Psoas muscle (tissue), 8 donors: ENCODE results near the gene INSYN1. TPM values are rescaled to one million over a fixed set of nuclear protein-coding genes. Genes with fewer than 3 reads are reported as not detected.
"Not testable (repeated sequence)": the region's sequence is repeated elsewhere in the genome, so short reads cannot be mapped to it uniquely, and the experiment has no call there.

Source experiments
- ATAC-seq, 4 donors: fragments of 200-7000 bp; cut with Tn5 transposase; one replicate each; pipeline ENCODE4 v1.9.1; 2020; ENCODE audit warnings: moderate library complexity in 3 of 4, mild to moderate bottlenecking in 2 of 4
- DNase-seq, 2 donors: peaks; one replicate each; pipeline ENCODE4 v3.0.0-alpha.2; 2020
- H3K27ac ChIP-seq: fragments of 200-600 bp; one replicate; pipeline ENCODE4 v1.8.0; 2022
- H3K27me3 ChIP-seq, 3 donors: fragments of 200-600 bp in 1 of 3; one replicate each; pipeline versions ENCODE4 v1.6.1 to v1.8.0; 2013 to 2022; ENCODE audit warnings: low read length in 2 of 3, mild to moderate bottlenecking in 2 of 3, moderate library complexity in 1 of 3; ENCODE audit not compliant: insufficient read depth in 3 of 3
- H3K36me3 ChIP-seq, 2 donors: fragments of 200-600 bp in 1 of 2; one replicate each; pipeline versions ENCODE4 v1.6.1 to v1.8.0; 2013 to 2022; ENCODE audit warnings: low read depth in 1 of 2, mild to moderate bottlenecking in 1 of 2, moderate library complexity in 1 of 2; ENCODE audit not compliant: insufficient read depth in 1 of 2
- H3K4me1 ChIP-seq: fragments of 200-600 bp; one replicate; pipeline ENCODE4 v1.8.0; 2022
- H3K4me3 ChIP-seq: fragments of 200-600 bp; one replicate; pipeline ENCODE4 v1.8.0; 2022; ENCODE audit warnings: mild to moderate bottlenecking
- H3K9me3 ChIP-seq: fragments of 200-600 bp; one replicate; pipeline ENCODE4 v1.8.0; 2022
- CTCF ChIP-seq: fragments of 200-600 bp; IDR thresholded peaks from one replicate; pipeline ENCODE4 v1.8.0; 2022; ENCODE audit warnings: antibody characterized with exemption
- WGBS, 3 donors: extraction: QIAGEN DNeasy Blood & Tissue Kit; methylation state at CpG; one replicate each; pipeline versions ENCODE4 v1.1.6 to v1.1.7; 2013; 5-methylcytosine and 5-hydroxymethylcytosine counted together
- intact Hi-C, 2 donors: fragments of 100-400 bp; cut with DNase I; formaldehyde crosslinking; loops; one replicate each; pipeline versions ENCODE4 v1.11.0 to v1.14.2; 2022
- polyA plus RNA-seq, 3 donors: library from polyadenylated mRNA; stranded (reverse); fragments of 200-250 nt; gene quantifications; one replicate each; pipeline ENCODE4 v1.2.3, GENCODE V29; 2013
- total RNA-seq, 4 donors: library from RNA; stranded (reverse); fragmentation: NEBNext Ultra II Directional in 2 of 4; extraction: Animal tissue kit (Norgen Biotek cat#: 25700) in 2 of 4; gene quantifications; one replicate each; pipeline versions ENCODE4 v1.2.1 to v1.2.4, GENCODE V29; 2021 to 2023
- donor health status: healthy with polysubstance abuse.
- donor health status: DM: no; HTN: no; CAD: no; lungs with moderate emphysema.
- donor health status: Bipolar disorder and iron deficiency.
- donor health status: healthy.
- donor health status: DM: yes; HTN: yes; CAD: no.
- donor health status: DM: no; HTN: no; CAD: no.
- donor health status: DM: no; HTN: no; CAD: no.
- donor health status: DM: yes; HTN: yes; CAD: no.

Gene INSYN1
- total and polyA plus RNA-seq, 7 donors: 0.42 to 10.8 (median 3.8) TPM

GRCh38 chr15:73797366-73798158 is 44.4 kb upstream of the INSYN1 start:
- WGBS, 3 donors: 58 to 66% (median 64%) methylated on average over 14 of the region's 14 CpGs
- TF ChIP-seq CTCF: no peak
- H3K4me1 ChIP-seq: peaks cover 39% of the 10 kb centered on the region

GRCh38 chr15:73796331-73796831 is 43.2 kb upstream of the INSYN1 start:
- ATAC-seq: no peak
- DNase-seq: no peak
- Histone ChIP-seq H3K4me3 (no peak overlapping the region), H3K4me1 (peaks cover 27% of the 10 kb centered on the region), H3K27me3 (no peaks in the 10 kb centered on the region), H3K27ac (no peak overlapping the region), H3K9me3 (no peaks in the 10 kb centered on the region), H3K36me3 (no peaks in the 10 kb centered on the region)
- TF ChIP-seq CTCF: no peak
- 61 to 69% (median 66%) methylated on average over 11 of the region's 11 CpGs for WGBS, 3 donors
- intact Hi-C loops: loop anchor here in 1 of 2 donors (5.0 kb wide), 1 partner anchor 111 kb away; no protein-coding TSS in a partner anchor

More at GRCh38 chr15:73797366-73798158, 44.4 kb upstream of the INSYN1 start:
- ATAC-seq (no peak), DNase-seq (no peak)
- H3K27ac ChIP-seq: no peak overlapping the region
- intact Hi-C loops: loop anchor here in 1 of 2 donors (5.0 kb wide), 1 partner anchor 110 kb away; no protein-coding TSS in a partner anchor
- no peaks in the 10 kb centered on the region for H3K9me3 ChIP-seq
- H3K27me3 ChIP-seq: no peaks in the 10 kb centered on the region
- H3K4me3 ChIP-seq: no peak overlapping the region
- H3K36me3 ChIP-seq: no peaks in the 10 kb centered on the region

- H3K9me3 ChIP-seq: no peaks in the 10 kb centered on the region
- no peak for DNase-seq
- H3K4me3 ChIP-seq: no peak overlapping the region
- peaks cover 9% of the 10 kb centered on the region for H3K4me1 ChIP-seq
- H3K27me3 ChIP-seq: no peaks in the 10 kb centered on the region
- WGBS, 3 donors: 78 to 80% (median 78%) methylated on average over 6 of the region's 6 CpGs
- intact Hi-C loops: loop anchor here in 1 of 2 donors (5.0 kb wide), 1 partner anchor 113 kb away; no protein-coding TSS in a partner anchor
- H3K36me3 ChIP-seq: no peaks in the 10 kb centered on the region
- no peak for ATAC-seq
- no peak for TF ChIP-seq CTCF
- H3K27ac ChIP-seq: no peak overlapping the region
Measured at GRCh38 chr15:73794443-73795133, 41.4 kb upstream of the INSYN1 start.

GRCh38 chr15:73792899-73793541 is 39.9 kb upstream of the INSYN1 start:
- 84 to 90% (median 84%) methylated on average over 8 of the region's 8 CpGs for WGBS, 3 donors

More at GRCh38 chr15:73792899-73793541, 39.9 kb upstream of the INSYN1 start:
- H3K27me3 ChIP-seq, H3K4me3 ChIP-seq, H3K4me1 ChIP-seq, H3K27ac ChIP-seq, H3K9me3 ChIP-seq, intact Hi-C loops, ATAC-seq, H3K36me3 ChIP-seq, DNase-seq: not testable (repeated sequence)
